DOHH2 (cell line): ENCODE data around the gene TRIM47.

Source experiments
- H3F3A ChIP-seq: fragments of 200-600 bp; sonication (generic), shearing (Covaris generic); 2 replicates; pipeline ENCODE4 v1.6.0; 2016; ENCODE audit warnings: antibody characterized with exemption, mild to moderate bottlenecking; ENCODE audit not compliant: control insufficient read depth, insufficient read depth
- H3K27ac ChIP-seq: fragments of 200-600 bp; sonication (generic); 2 replicates; pipeline ENCODE4 v1.5.1; 2014; ENCODE audit warnings: low read depth, mild to moderate bottlenecking, low read length, moderate library complexity
- H3K27me3 ChIP-seq: fragments of 200-600 bp; sonication (generic); 2 replicates; pipeline ENCODE4 v1.6.1; 2014; ENCODE audit warnings: mild to moderate bottlenecking, low read length, mixed read lengths; ENCODE audit not compliant: control insufficient read depth
- H3K36me3 ChIP-seq: fragments of 200-600 bp; sonication (generic); 2 replicates; pipeline ENCODE4 v1.6.1; 2014; ENCODE audit warnings: mild to moderate bottlenecking, low read length, moderate library complexity, mixed read lengths; ENCODE audit not compliant: control insufficient read depth
- H3K4me1 ChIP-seq: fragments of 200-600 bp; sonication (generic); 2 replicates; pipeline ENCODE4 v1.6.1; 2014; ENCODE audit warnings: mild to moderate bottlenecking, low read length, mixed read lengths; ENCODE audit not compliant: control insufficient read depth
- H3K4me2 ChIP-seq: fragments of 200-600 bp; sonication (generic); 2 replicates; pipeline ENCODE4 v1.6.0; 2014; ENCODE audit warnings: mild to moderate bottlenecking, low read length, moderate library complexity
- H3K4me3 ChIP-seq: fragments of 200-600 bp; sonication (generic); 2 replicates; pipeline ENCODE4 v1.5.1; 2014; ENCODE audit warnings: mild to moderate bottlenecking, low read length, mixed read lengths
- H3K79me2 ChIP-seq: fragments of 200-600 bp; sonication (generic); 2 replicates; pipeline ENCODE4 v1.6.1; 2014; ENCODE audit warnings: mild to moderate bottlenecking, low read length, mixed read lengths; ENCODE audit not compliant: control insufficient read depth
- H3K9me2 ChIP-seq: fragments of 200-600 bp; sonication (generic); replicated peaks from 2 replicates; pipeline ENCODE4 v1.6.1; 2014; ENCODE audit warnings: mild to moderate bottlenecking, low read length, mixed read lengths; ENCODE audit not compliant: control insufficient read depth
- H3K9me3 ChIP-seq: fragments of 200-600 bp; sonication (generic); 2 replicates; pipeline ENCODE4 v1.6.1; 2014; ENCODE audit warnings: antibody characterized with exemption, low read length, mixed read lengths; ENCODE audit not compliant: control insufficient read depth, insufficient read depth
- H4K20me1 ChIP-seq: fragments of 200-600 bp; sonication (generic); 2 replicates; pipeline ENCODE4 v1.6.0; 2014; ENCODE audit warnings: low read depth, mild to moderate bottlenecking, antibody characterized with exemption, low read length, moderate library complexity; ENCODE audit not compliant: control insufficient read depth, insufficient read depth
- EZH2phosphoT487 ChIP-seq: fragments of 200-600 bp; sonication (generic); IDR thresholded peaks from 2 replicates; pipeline ENCODE4 v1.6.1; 2017; ENCODE audit warnings: borderline replicate concordance, mild to moderate bottlenecking, antibody characterized with exemption, low read length, moderate library complexity, mixed read lengths
- TF ChIP-seq, protein P1 (sequence below): fragments of 200-600 bp; sonication (generic); IDR thresholded peaks from one replicate; pipeline ENCODE4 v1.5.1; 2014; ENCODE audit warnings: antibody characterized with exemption, mild to moderate bottlenecking, low read depth, low read length; ENCODE audit not compliant: poor library complexity, severe bottlenecking

The TRIM47 gene

GRCh38 chr17:75906143-75906884 lies 27.9 kb upstream of the TRIM47 start:
- Histone ChIP-seq H3K4me3 (no peak overlapping the region), H3K4me2 (no peak overlapping the region)

DNA sequence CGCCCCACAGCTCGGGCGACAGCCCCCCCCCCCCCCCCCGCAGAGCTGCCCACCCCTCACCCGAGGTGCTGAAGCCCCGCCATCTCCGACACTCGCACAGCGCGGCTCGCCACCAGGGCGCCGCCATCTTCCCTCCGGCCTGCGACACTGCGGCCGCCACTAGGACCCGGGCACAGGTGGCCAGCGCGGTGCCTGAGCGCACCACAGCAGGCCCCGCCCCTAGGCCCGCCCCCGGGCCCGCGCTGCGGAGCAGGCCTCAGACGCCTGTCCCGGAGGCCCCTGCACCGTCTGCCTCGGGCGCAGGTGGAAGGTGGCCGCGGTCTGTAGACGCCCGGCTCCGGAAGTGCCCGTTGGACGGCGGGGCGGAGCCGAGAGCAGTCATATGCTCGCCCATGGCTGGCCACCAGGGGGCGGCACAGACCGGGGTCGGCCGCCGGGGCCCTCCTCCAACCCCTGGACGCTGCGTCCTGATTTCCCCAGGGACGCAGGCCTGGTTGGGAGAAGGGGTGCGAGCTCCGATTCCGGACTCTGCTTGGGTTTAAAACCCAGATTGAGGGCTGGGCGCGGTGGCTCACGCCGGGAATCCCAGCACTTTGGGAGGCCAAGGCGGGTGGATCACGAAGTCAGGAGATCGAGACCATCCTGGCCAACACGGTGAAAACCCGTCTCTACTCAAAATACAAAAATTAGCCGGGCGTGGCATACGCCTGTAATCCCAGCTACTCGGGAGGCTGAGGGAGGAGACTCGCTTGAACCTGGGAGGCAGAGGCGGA lies 26.6 kb upstream of the TRIM47 start, which contains the start of gene MRPL38:
MRPL38 (minus strand) TSS at position 136 of the 773 bp plus-strand sequence; CDS start at position 127, 9 bp downstream.
- Histone ChIP-seq H3K9me3 (no peaks in the 10 kb centered on the region), H3K4me2 (peak within 1 kb of the TSS; percentile 89), H3K9me2 (no peaks in the 10 kb centered on the region), H3K4me1 (peaks cover 19% of the 10 kb centered on the region), H3F3A (0 out of 2 replicates have a peak, but pooled peaks cover 3% of the 10 kb centered on the region), H3K27ac (peak within 1 kb of the TSS; percentile 24), H3K27me3 (no peaks in the 10 kb centered on the region), H3K4me3 (peak within 1 kb of the TSS; percentile 79), H3K79me2 (peaks cover 29% of the 10 kb centered on the region), H3K36me3 (peaks cover 37% of the 10 kb centered on the region), H4K20me1 (no peaks in the 10 kb centered on the region)
- TF ChIP-seq, protein P1, sequence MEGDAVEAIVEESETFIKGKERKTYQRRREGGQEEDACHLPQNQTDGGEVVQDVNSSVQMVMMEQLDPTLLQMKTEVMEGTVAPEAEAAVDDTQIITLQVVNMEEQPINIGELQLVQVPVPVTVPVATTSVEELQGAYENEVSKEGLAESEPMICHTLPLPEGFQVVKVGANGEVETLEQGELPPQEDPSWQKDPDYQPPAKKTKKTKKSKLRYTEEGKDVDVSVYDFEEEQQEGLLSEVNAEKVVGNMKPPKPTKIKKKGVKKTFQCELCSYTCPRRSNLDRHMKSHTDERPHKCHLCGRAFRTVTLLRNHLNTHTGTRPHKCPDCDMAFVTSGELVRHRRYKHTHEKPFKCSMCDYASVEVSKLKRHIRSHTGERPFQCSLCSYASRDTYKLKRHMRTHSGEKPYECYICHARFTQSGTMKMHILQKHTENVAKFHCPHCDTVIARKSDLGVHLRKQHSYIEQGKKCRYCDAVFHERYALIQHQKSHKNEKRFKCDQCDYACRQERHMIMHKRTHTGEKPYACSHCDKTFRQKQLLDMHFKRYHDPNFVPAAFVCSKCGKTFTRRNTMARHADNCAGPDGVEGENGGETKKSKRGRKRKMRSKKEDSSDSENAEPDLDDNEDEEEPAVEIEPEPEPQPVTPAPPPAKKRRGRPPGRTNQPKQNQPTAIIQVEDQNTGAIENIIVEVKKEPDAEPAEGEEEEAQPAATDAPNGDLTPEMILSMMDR, result peak; percentile 87
- no peak for TF ChIP-seq EZH2phosphoT487

More at GRCh38 chr17:75906143-75906884, 27.9 kb upstream of the TRIM47 start:
- Histone ChIP-seq H3K27me3 (no peaks in the 10 kb centered on the region), H3K4me1 (peaks cover 19% of the 10 kb centered on the region), H3K9me2 (no peaks in the 10 kb centered on the region), H4K20me1 (no peaks in the 10 kb centered on the region), H3F3A (0 out of 2 replicates have a peak, but pooled peaks cover 3% of the 10 kb centered on the region), H3K36me3 (peaks cover 24% of the 10 kb centered on the region), H3K79me2 (peaks cover 28% of the 10 kb centered on the region), H3K9me3 (no peaks in the 10 kb centered on the region), H3K27ac (no peak overlapping the region)
- TF ChIP-seq EZH2phosphoT487, result no peak
- TF ChIP-seq, protein P1, result no peak

GRCh38 chr17:75902406-75902805 lies 24.0 kb upstream of the TRIM47 start:
- Histone ChIP-seq H3K4me2 (no peak overlapping the region), H3F3A (peaks cover 10% of the 10 kb centered on the region), H3K9me2 (no peaks in the 10 kb centered on the region), H3K27me3 (no peaks in the 10 kb centered on the region), H4K20me1 (no peaks in the 10 kb centered on the region), H3K27ac (no peak overlapping the region), H3K4me3 (no peak overlapping the region), H3K9me3 (no peaks in the 10 kb centered on the region), H3K4me1 (peaks cover 19% of the 10 kb centered on the region), H3K79me2 (peaks cover 29% of the 10 kb centered on the region), H3K36me3 (peaks cover 62% of the 10 kb centered on the region)
- TF ChIP-seq EZH2phosphoT487, result no peak
- TF ChIP-seq, protein P1, result no peak
